ENCODE results near the gene ARHGEF4.

ARHGEF4 gene

GRCh38 chr2:130798472-130799218 lies 38.1 kb upstream of the ARHGEF4 start:
- H4K20me1 ChIP-seq: no peaks in the 10 kb centered on the region
- H3K27me3 ChIP-seq: 0 out of 22 replicates have a peak, but pooled peaks cover 0 to 5% (median 0%) of the 10 kb centered on the region in 11 experiments
- peaks cover 40 to 52% (median 47%) of the 10 kb centered on the region in 10 experiments for H3K4me1 ChIP-seq
- no peak for TF ChIP-seq Cebpa-rat (IDR thresholded peaks at IDR 0.05)
- H3K27ac ChIP-seq: peak overlapping the region in 10 of 11 experiments; percentile 73 to 93 (median 84); a peak in 19 of 22 replicates
- H3K9ac ChIP-seq: peak overlapping the region; percentile 75 to 94 (median 85); a peak in 20 of 22 replicates
- no peaks in the 10 kb centered on the region for H3K36me3 ChIP-seq
- H3K4me3 ChIP-seq: peak overlapping the region; percentile 68 to 87 (median 76)
- H3K9me3 ChIP-seq (replicated peaks in 1 of 11): no peaks in the 10 kb centered on the region
- peak overlapping the region; percentile 74 to 98 (median 89) for H3K4me2 ChIP-seq

- no peaks in the 10 kb centered on the region for H4K20me1 ChIP-seq
- H3K9me3 ChIP-seq (replicated peaks in 1 of 11): no peaks in the 10 kb centered on the region
- H3K27me3 ChIP-seq: 0 out of 22 replicates have a peak, but pooled peaks cover 0 to 5% (median 0%) of the 10 kb centered on the region in 11 experiments
- no peaks in the 10 kb centered on the region for H3K36me3 ChIP-seq
- no peak for TF ChIP-seq Cebpa-rat (IDR thresholded peaks at IDR 0.05)
- no peak overlapping the region for H3K4me3 ChIP-seq
- no peak overlapping the region for H3K27ac ChIP-seq
- peak overlapping the region in 8 of 11 experiments; percentile 6 to 98 (median 86); a peak in 12 of 22 replicates for H3K4me2 ChIP-seq
- H3K9ac ChIP-seq: no peak overlapping the region
- H3K4me1 ChIP-seq: peaks cover 35 to 46% (median 40%) of the 10 kb centered on the region in 10 experiments
Measured at GRCh38 chr2:130799295-130799694, 37.4 kb upstream of the ARHGEF4 start.

- Histone ChIP-seq H3K4me2 (peak overlapping the region in 2 of 11 experiments; percentile 52 to 57; a peak in 1 of 22 replicates), H3K36me3 (no peaks in the 10 kb centered on the region), H3K4me3 (no peak overlapping the region), H3K4me1 (peaks cover 17 to 32% (median 26%) of the 10 kb centered on the region in 10 experiments), H3K9ac (no peak overlapping the region), H4K20me1 (no peaks in the 10 kb centered on the region; a peak in 1 of 22 replicates), H3K27ac (no peak overlapping the region), H3K9me3 (replicated peaks in 1 of 11) (peaks cover 0 to 6% (median 4%) of the 10 kb centered on the region in 11 experiments; a peak in 3 of 22 replicates), H3K27me3 (no peaks in the 10 kb centered on the region)
- TF ChIP-seq Cebpa-rat (IDR thresholded peaks at IDR 0.05): no peak
Measured at GRCh38 chr2:130805613-130806012, 31.1 kb upstream of the ARHGEF4 start.

- H4K20me1 ChIP-seq: no peaks in the 10 kb centered on the region; a peak in 1 of 22 replicates
- H3K4me3 ChIP-seq: no peak overlapping the region
- no peak overlapping the region for H3K27ac ChIP-seq
- peaks cover 0 to 6% (median 4%) of the 10 kb centered on the region in 11 experiments; a peak in 3 of 22 replicates for H3K9me3 ChIP-seq (replicated peaks in 1 of 11)
- H3K4me2 ChIP-seq: peak overlapping the region; percentile 17 to 77 (median 58); a peak in 20 of 22 replicates
- peaks cover 17 to 32% (median 26%) of the 10 kb centered on the region in 10 experiments for H3K4me1 ChIP-seq
- no peaks in the 10 kb centered on the region for H3K36me3 ChIP-seq
- H3K27me3 ChIP-seq: no peaks in the 10 kb centered on the region
- no peak for TF ChIP-seq Cebpa-rat (IDR thresholded peaks at IDR 0.05)
- H3K9ac ChIP-seq: no peak overlapping the region
Measured at GRCh38 chr2:130806370-130806769, 30.3 kb upstream of the ARHGEF4 start.

- TF ChIP-seq Cebpa-rat (IDR thresholded peaks at IDR 0.05): no peak
- Histone ChIP-seq H3K27ac (no peak overlapping the region), H4K20me1 (no peaks in the 10 kb centered on the region; a peak in 1 of 22 replicates), H3K9ac (no peak overlapping the region), H3K4me3 (no peak overlapping the region), H3K9me3 (replicated peaks in 1 of 11) (peaks cover 0 to 6% (median 4%) of the 10 kb centered on the region in 11 experiments; a peak in 3 of 22 replicates), H3K36me3 (no peaks in the 10 kb centered on the region), H3K4me2 (peak overlapping the region; percentile 55 to 79 (median 66)), H3K4me1 (peaks cover 17 to 32% (median 26%) of the 10 kb centered on the region in 10 experiments), H3K27me3 (no peaks in the 10 kb centered on the region)
Measured at GRCh38 chr2:130807659-130808385, 28.9 kb upstream of the ARHGEF4 start.

- H3K4me3 ChIP-seq: no peak overlapping the region
- H3K4me1 ChIP-seq: peaks cover 17 to 32% (median 26%) of the 10 kb centered on the region in 10 experiments
- H3K27ac ChIP-seq: no peak overlapping the region
- no peaks in the 10 kb centered on the region; a peak in 1 of 22 replicates for H4K20me1 ChIP-seq
- H3K4me2 ChIP-seq: peak overlapping the region; percentile 55 to 79 (median 66)
- H3K36me3 ChIP-seq: no peaks in the 10 kb centered on the region
- no peaks in the 10 kb centered on the region for H3K27me3 ChIP-seq
- 0 out of 22 replicates have a peak, but pooled peaks of 1 of the 11 experiments have one; percentile 20 for TF ChIP-seq Cebpa-rat (IDR thresholded peaks at IDR 0.05)
- H3K9ac ChIP-seq: no peak overlapping the region
- H3K9me3 ChIP-seq (replicated peaks in 1 of 11): peaks cover 0 to 6% (median 4%) of the 10 kb centered on the region in 11 experiments; a peak in 3 of 22 replicates
Measured at GRCh38 chr2:130808482-130809268, 28.0 kb upstream of the ARHGEF4 start.

GRCh38 chr2:130810490-130810889 lies 26.2 kb upstream of the ARHGEF4 start:
- H3K27me3 ChIP-seq: no peaks in the 10 kb centered on the region
- no peak overlapping the region for H3K4me3 ChIP-seq
- no peaks in the 10 kb centered on the region; a peak in 1 of 22 replicates for H4K20me1 ChIP-seq
- H3K9ac ChIP-seq: no peak overlapping the region
- H3K9me3 ChIP-seq (replicated peaks in 1 of 11): peaks cover 0 to 6% (median 4%) of the 10 kb centered on the region in 11 experiments; a peak in 3 of 22 replicates
- no peak overlapping the region for H3K27ac ChIP-seq
- TF ChIP-seq Cebpa-rat (IDR thresholded peaks at IDR 0.05): no peak
- no peaks in the 10 kb centered on the region for H3K36me3 ChIP-seq
- no peak overlapping the region for H3K4me2 ChIP-seq
- peaks cover 17 to 32% (median 26%) of the 10 kb centered on the region in 10 experiments for H3K4me1 ChIP-seq

- H3K4me1 ChIP-seq: peaks cover 0 to 5% (median 0%) of the 10 kb centered on the region in 10 experiments; a peak in 5 of 20 replicates
- no peak overlapping the region for H3K4me3 ChIP-seq
- H3K27ac ChIP-seq: no peak overlapping the region
- no peak overlapping the region; a peak in 1 of 22 replicates for H3K4me2 ChIP-seq
- H3K36me3 ChIP-seq: no peaks in the 10 kb centered on the region
- H3K9ac ChIP-seq: no peak overlapping the region
- peaks cover 0 to 5% (median 4%) of the 10 kb centered on the region in 11 experiments; a peak in 3 of 22 replicates for H3K9me3 ChIP-seq (replicated peaks in 1 of 11)
- no peak for TF ChIP-seq Cebpa-rat (IDR thresholded peaks at IDR 0.05)
- no peaks in the 10 kb centered on the region for H3K27me3 ChIP-seq
- no peaks in the 10 kb centered on the region for H4K20me1 ChIP-seq
Measured at GRCh38 chr2:130813722-130814121, 23.0 kb upstream of the ARHGEF4 start.
